Measurements from ENCODE around the gene DCTD.

Gene DCTD

DNA sequence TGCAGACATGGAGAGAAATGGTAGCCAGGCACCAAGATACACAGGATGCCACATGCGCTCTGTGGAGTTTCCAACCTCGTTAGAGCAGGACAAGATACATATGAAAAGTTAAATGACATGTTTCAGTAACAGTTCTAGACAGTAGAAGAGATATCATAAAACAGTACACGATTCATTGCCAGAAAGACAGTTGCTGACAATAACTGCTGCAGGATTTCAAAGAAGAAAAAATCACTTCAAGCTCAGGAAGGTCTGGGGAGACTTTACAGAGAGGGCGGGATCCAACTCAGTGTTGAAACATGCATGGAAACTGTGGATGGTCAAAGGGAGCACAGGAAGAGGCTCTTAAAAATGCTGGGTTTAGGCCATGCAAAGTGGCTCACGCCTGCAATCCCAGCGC is 31.0 kb downstream of the DCTD start:
- TF ChIP-seq, protein P1, sequence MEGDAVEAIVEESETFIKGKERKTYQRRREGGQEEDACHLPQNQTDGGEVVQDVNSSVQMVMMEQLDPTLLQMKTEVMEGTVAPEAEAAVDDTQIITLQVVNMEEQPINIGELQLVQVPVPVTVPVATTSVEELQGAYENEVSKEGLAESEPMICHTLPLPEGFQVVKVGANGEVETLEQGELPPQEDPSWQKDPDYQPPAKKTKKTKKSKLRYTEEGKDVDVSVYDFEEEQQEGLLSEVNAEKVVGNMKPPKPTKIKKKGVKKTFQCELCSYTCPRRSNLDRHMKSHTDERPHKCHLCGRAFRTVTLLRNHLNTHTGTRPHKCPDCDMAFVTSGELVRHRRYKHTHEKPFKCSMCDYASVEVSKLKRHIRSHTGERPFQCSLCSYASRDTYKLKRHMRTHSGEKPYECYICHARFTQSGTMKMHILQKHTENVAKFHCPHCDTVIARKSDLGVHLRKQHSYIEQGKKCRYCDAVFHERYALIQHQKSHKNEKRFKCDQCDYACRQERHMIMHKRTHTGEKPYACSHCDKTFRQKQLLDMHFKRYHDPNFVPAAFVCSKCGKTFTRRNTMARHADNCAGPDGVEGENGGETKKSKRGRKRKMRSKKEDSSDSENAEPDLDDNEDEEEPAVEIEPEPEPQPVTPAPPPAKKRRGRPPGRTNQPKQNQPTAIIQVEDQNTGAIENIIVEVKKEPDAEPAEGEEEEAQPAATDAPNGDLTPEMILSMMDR (conservative IDR thresholded peaks at IDR 0.05; ENCODE audit: low read depth, low read length): no peak
- DNase-seq (ENCODE audit: low read depth): no peak
- H3K4me3 ChIP-seq (ENCODE audit: low read depth, low read length): no peak overlapping the region

DNA sequence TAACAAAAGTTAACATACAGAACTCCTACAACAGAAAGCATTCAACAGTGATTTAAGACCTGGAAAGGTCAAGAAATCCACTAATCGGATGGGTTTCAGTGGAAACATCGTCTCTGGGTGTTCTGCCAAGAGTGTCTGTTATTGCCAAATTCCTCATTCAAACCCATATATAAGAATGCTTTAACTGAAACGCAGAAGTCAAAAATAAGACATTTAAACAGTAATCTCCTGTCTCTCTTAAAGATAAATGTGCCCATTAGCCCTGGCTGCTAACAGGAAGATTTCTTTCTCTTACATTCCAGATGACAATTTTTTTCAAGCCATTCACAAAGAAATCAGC is 31.5 kb downstream of the DCTD start:
- TF ChIP-seq, protein P1 (conservative IDR thresholded peaks at IDR 0.05; ENCODE audit: low read depth, low read length): no peak

DNA sequence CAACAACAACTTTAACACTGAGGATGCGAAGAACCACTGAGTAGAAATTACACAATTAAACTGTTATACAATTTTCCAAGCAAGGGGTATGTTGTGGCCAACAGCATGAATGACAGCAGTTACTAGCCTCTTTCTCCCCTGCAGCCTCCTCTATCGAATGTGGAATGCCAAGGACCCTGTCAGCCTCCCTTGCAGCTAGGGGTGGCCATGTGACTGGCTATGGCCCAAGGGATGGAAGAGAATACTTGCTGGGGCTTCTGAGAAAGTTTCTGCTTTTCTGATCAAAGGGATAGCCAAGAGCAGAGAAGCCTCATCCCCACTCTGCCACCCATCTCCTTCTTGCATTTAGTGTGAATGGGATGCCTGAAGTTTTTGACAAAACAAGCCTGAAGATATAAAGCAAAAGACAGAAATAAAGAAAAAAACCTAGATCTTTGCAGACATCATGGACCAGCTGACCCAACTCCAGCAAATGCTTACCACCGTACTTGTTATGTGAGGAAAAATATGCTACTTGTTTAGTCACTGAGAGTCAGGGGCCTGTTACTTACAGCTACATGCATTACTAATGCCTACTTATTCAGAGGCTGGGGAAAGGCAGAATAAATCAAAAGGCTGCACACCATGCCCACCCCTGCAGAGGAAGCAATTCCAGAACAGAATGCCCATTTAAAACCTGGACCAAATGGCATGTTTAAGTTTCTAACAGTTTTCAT is 32.0 kb downstream of the DCTD start:
- DNase-seq (ENCODE audit: low read depth): peak; percentile 14
- TF ChIP-seq, protein P1 (conservative IDR thresholded peaks at IDR 0.05; ENCODE audit: low read depth, low read length): no peak
- no peak overlapping the region for H3K4me3 ChIP-seq (ENCODE audit: low read depth, low read length)

More for the DNA sequence above, 31.5 kb downstream of the DCTD start:
- H3K4me3 ChIP-seq (ENCODE audit: low read depth, low read length): no peak overlapping the region
- DNase-seq (ENCODE audit: low read depth): peak; percentile 64

DNA sequence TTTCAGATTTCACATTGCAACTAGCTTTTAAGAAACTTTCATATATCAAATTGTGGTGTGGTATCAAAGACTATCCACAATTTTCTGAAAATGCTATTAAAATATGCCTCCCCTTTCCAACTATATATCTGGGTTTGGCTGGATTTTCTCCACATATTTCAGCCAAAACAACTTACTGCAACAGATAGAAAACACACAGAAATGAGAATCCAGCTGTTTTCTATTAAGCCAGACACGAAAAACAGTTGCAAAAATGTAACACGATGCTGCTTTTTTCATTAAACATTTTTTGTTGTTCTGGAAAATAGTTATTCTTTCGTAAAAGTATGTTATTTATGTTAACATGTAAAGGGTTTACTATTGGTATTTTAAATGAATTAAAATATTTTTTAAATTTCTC is 33.1 kb downstream of the DCTD start:
- H3K4me3 ChIP-seq (ENCODE audit: low read depth, low read length): no peak overlapping the region
- TF ChIP-seq, protein P1 (conservative IDR thresholded peaks at IDR 0.05; ENCODE audit: low read depth, low read length): no peak
- DNase-seq (ENCODE audit: low read depth): no peak

DNA sequence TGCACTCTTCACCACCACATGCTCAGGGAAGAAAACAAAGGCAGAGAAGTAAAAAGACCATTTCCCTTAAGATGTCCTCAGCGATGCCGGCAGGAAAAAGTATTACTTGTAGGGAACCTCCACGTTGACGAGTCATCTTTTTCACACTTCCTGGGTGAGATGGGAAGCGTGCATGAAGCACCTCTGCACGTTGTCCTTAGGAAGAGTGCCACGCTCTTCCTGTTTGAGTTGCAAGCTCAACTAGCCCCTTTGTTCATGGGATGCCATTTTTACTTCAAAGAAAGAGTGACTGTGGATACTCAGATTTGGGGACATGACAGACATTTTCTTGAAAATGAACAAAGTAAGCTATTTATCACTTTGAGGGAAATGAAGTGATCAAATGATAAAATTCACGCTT is 33.8 kb downstream of the DCTD start:
- no peak for DNase-seq (ENCODE audit: low read depth)
- TF ChIP-seq, protein P1 (conservative IDR thresholded peaks at IDR 0.05; ENCODE audit: low read depth, low read length): no peak
- H3K4me3 ChIP-seq (ENCODE audit: low read depth, low read length): no peak overlapping the region

DNA sequence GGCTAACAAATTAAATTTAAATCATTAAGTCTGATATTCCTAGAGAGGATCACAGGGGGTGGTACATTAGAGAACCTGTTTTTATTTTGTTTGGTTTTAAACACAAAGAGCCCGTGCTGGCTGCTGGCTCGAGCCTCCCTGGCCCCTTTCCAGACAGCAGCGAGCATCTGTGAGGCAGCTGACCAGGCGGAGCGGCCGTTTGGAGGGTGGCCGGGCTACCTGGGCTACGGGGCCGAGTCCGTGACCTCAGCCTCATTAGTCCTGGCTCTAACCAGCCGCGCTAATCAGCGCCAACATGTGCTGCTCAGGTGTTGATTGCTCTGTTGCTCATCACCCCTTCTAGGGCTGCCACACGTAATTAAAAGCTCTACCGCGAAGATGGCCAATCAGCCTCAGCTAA is 35.3 kb downstream of the DCTD start:
- TF ChIP-seq, protein P1 (conservative IDR thresholded peaks at IDR 0.05; ENCODE audit: low read depth, low read length): no peak
- peak; percentile 35 for DNase-seq (ENCODE audit: low read depth)
- no peak overlapping the region for H3K4me3 ChIP-seq (ENCODE audit: low read depth, low read length)
